Stomach (tissue), 4 donors: ENCODE data around the gene IGF1R.

Experiments used
- CTCF ChIP-seq, 7 experiments: fragments of 450-650 bp in 4 of 7; fragments of 200-600 bp in 3 of 7; sonication (generic) in 3 of 7; IDR thresholded peaks; one replicate each; pipeline ENCODE4 v1.5.1; 2016 to 2019; ENCODE audit warnings: antibody characterized with exemption in 7 of 7, control low read depth in 2 of 7, mild to moderate bottlenecking in 1 of 7
- EP300 ChIP-seq: sonication (generic); formaldehyde crosslinking; IDR thresholded peaks from one replicate; pipeline ENCODE4 v1.6.1; 2017; ENCODE audit warnings: antibody characterized with exemption
- POLR2A ChIP-seq, 4 donors: fragments of 450-650 bp; IDR thresholded peaks; one replicate each; pipeline ENCODE4 v1.6.1; 2016; ENCODE audit warnings: antibody characterized with exemption in 4 of 4, control low read depth in 2 of 4, mild to moderate bottlenecking in 1 of 4, moderate library complexity in 1 of 4
- POLR2AphosphoS5 ChIP-seq, 3 donors: sonication (generic); formaldehyde crosslinking; IDR thresholded peaks; one replicate each; pipeline ENCODE4 v1.6.1; 2016; ENCODE audit warnings: antibody characterized with exemption in 3 of 3

GRCh38 chr15:98727115-98728040 lies 79.0 kb downstream of the IGF1R start:
- TF ChIP-seq EP300 (no peak), CTCF (IDR thresholded peaks at IDR 0.05) (no peak), POLR2AphosphoS5 (IDR thresholded peaks at IDR 0.05) (peak; percentile 45 to 77 (median 54)), POLR2A (IDR thresholded peaks at IDR 0.05) (no peak)
